Measurements from ENCODE around the gene OR52N2.
A peak's percentile ranks its signal among the peaks of the same experiment; 100 is the strongest.

Gene OR52N2

DNA sequence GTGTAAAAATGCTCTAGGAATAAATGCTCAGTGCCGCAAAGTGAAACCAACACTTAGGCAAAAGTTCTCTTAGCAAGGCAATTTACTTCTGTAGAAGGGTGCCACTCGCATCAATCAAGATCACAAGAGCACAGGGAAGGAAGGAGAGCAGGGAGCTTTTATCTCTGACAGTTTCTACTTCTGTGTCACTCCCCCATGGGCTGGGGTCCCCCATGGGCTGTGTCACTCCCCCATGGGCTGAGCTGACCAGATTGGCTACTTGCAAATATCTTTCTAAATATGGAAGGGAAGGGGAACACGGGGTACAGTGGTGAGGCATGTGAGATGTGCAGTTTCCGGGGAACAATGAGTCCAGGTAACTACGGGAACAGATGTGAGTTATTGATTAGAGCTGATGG is 397 bp downstream of the OR52N2 start:
- H3K9ac ChIP-seq (ENCODE audit: insufficient read length, low read depth) = no peak overlapping the region
- TF ChIP-seq ZNF274 (IDR thresholded peaks at IDR 0.05; ENCODE audit: low read depth, low read length) = no peak
- TF ChIP-seq YY1 (IDR thresholded peaks at IDR 0.05; ENCODE audit: insufficient read depth, insufficient read length) = no peak
- no peak for TF ChIP-seq SUZ12 (IDR thresholded peaks at IDR 0.05; ENCODE audit: extremely low read depth, insufficient read depth, insufficient read length)
- DNase-seq (ENCODE audit: low read depth, low spot score) = no peak

DNA sequence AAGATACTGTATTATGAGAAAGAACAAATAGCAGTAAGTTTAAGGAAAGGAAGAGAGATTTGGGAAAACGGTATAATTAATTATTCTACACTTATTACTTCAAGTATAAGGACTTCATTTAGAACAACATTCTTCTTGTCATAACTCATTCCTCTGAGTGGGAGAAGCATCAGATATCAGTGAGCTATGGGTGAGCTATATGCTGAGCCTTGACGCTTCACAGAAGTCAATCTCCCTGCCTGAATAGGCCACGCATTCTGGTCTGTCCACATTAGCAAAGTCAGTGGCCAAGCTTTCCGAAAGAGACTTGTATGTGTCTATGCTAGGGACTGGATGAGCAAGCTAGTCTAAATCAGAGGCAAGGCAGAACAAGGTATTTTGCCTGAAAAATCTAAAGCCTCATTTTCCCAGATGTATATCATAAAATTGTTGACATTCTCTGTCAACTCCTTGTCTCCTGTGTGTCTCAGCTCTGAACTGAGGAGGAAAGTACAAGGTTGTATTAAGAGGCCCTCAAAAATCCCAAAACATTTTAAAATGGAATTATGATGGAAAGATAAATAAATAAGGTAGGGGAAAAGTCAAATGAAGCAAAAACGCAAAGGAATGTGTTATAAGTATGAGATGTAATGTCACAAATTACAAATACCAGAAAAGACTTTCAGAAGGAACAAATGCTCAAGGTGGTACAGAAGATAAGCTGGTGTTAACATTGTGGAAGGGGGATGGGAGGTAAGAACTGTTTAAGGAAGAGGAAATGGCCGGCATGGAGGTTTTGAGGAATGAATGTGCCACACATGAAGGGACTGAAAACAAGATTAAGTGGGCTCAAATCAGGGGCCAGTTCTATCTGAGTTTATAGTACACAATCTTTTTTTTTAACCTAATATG is 1.4 kb downstream of the OR52N2 start:
- no peaks in the 10 kb centered on the region for H3K4me1 ChIP-seq (ENCODE audit: insufficient read depth, insufficient read length)
- no peak overlapping the region for H3K4me3 ChIP-seq (ENCODE audit: insufficient read length, low read depth)
- no peaks in the 10 kb centered on the region for H3K9me3 ChIP-seq (ENCODE audit: insufficient read depth, low read length)
- no peak for TF ChIP-seq YY1 (IDR thresholded peaks at IDR 0.05; ENCODE audit: insufficient read depth, insufficient read length)
- no peak for TF ChIP-seq ZNF274 (IDR thresholded peaks at IDR 0.05; ENCODE audit: low read depth, low read length)
- no peak for TF ChIP-seq SUZ12 (IDR thresholded peaks at IDR 0.05; ENCODE audit: extremely low read depth, insufficient read depth, insufficient read length)
- H3K27me3 ChIP-seq (ENCODE audit: insufficient read depth, insufficient read length) = no peaks in the 10 kb centered on the region
- no peaks in the 10 kb centered on the region for H3K36me3 ChIP-seq (ENCODE audit: insufficient read depth, insufficient read length, low read length)
- no peak for DNase-seq (ENCODE audit: low read depth, low spot score)
- no peak overlapping the region for H3K9ac ChIP-seq (ENCODE audit: insufficient read length, low read depth)

More for the DNA sequence above, 397 bp downstream of the OR52N2 start:
- H3K4me1 ChIP-seq (ENCODE audit: insufficient read depth, insufficient read length) = no peaks in the 10 kb centered on the region
- no peaks in the 10 kb centered on the region for H3K36me3 ChIP-seq (ENCODE audit: insufficient read depth, insufficient read length, low read length)
- H3K27me3 ChIP-seq (ENCODE audit: insufficient read depth, insufficient read length) = no peaks in the 10 kb centered on the region
- no peak overlapping the region for H3K4me3 ChIP-seq (ENCODE audit: insufficient read length, low read depth)
- H3K9me3 ChIP-seq (ENCODE audit: insufficient read depth, low read length) = peaks cover 8% of the 10 kb centered on the region

DNA sequence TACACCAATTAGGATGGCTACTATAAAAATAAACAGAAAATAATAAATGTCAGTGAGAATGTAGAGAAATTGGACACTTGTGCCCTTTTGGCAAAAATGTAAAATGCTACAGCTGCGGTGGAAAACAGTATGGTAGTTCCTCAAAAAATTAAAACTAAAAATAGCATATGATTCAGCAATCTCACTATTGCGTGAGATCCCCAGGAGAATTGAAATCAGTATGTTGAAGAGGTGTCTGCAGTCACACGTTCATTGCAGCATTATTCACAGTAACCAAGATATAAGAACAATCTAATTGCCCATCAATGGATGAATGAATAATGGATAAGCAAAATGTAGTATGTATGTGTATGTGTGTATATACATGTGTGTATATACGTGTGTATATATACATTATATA is 6.8 kb downstream of the OR52N2 start:
- Histone ChIP-seq H3K9me3 (ENCODE audit: insufficient read depth, low read length) (no peaks in the 10 kb centered on the region), H3K9ac (ENCODE audit: insufficient read length, low read depth) (no peak overlapping the region), H3K4me3 (ENCODE audit: insufficient read length, low read depth) (no peak overlapping the region), H3K36me3 (ENCODE audit: insufficient read depth, insufficient read length, low read length) (no peaks in the 10 kb centered on the region), H3K4me1 (ENCODE audit: insufficient read depth, insufficient read length) (no peaks in the 10 kb centered on the region), H3K27me3 (ENCODE audit: insufficient read depth, insufficient read length) (no peaks in the 10 kb centered on the region)
- no peak for DNase-seq (ENCODE audit: low read depth, low spot score)
- TF ChIP-seq ZNF274 (IDR thresholded peaks at IDR 0.05; ENCODE audit: low read depth, low read length) = no peak
- TF ChIP-seq SUZ12 (IDR thresholded peaks at IDR 0.05; ENCODE audit: extremely low read depth, insufficient read depth, insufficient read length) = no peak
- no peak for TF ChIP-seq YY1 (IDR thresholded peaks at IDR 0.05; ENCODE audit: insufficient read depth, insufficient read length)

DNA sequence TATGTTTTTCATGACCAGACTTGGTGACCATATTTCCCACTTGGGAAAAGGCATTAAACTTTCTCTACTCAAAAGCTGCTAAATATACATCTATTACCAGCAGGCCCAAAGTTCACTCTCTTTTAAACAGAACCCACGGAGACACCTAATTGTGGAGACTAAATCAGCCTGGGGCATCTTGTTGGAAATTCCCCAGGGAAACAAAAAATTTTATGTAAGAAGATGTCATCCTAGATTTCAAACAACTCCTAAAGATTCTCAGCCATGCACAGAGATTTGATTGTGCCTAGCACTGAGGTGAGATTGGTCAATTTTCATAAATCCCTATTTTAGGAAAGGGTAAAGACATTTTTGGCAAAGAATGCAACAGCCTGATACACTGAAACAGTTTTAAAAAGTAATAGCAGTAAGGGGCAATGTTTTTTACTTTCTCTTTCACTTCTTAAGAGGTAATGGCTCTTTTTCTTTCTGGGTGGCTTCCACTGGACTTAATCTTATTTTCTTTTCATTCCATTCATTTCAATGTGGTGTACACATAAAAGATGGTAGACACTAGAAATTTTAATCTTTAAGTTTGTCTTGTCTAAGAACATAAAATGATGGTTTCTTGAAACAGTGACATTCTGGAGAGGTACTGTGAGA is 9.6 kb downstream of the OR52N2 start:
- no peak overlapping the region for H3K4me3 ChIP-seq (ENCODE audit: insufficient read length, low read depth)
- no peak overlapping the region for H3K9ac ChIP-seq (ENCODE audit: insufficient read length, low read depth)
- no peak for DNase-seq (ENCODE audit: low read depth, low spot score)
- H3K4me1 ChIP-seq (ENCODE audit: insufficient read depth, insufficient read length) = no peaks in the 10 kb centered on the region
- H3K36me3 ChIP-seq (ENCODE audit: insufficient read depth, insufficient read length, low read length) = no peaks in the 10 kb centered on the region
- no peaks in the 10 kb centered on the region for H3K9me3 ChIP-seq (ENCODE audit: insufficient read depth, low read length)
- no peak for TF ChIP-seq YY1 (IDR thresholded peaks at IDR 0.05; ENCODE audit: insufficient read depth, insufficient read length)
- TF ChIP-seq ZNF274 (IDR thresholded peaks at IDR 0.05; ENCODE audit: low read depth, low read length) = no peak
- no peak for TF ChIP-seq SUZ12 (IDR thresholded peaks at IDR 0.05; ENCODE audit: extremely low read depth, insufficient read depth, insufficient read length)
- H3K27me3 ChIP-seq (ENCODE audit: insufficient read depth, insufficient read length) = no peaks in the 10 kb centered on the region

DNA sequence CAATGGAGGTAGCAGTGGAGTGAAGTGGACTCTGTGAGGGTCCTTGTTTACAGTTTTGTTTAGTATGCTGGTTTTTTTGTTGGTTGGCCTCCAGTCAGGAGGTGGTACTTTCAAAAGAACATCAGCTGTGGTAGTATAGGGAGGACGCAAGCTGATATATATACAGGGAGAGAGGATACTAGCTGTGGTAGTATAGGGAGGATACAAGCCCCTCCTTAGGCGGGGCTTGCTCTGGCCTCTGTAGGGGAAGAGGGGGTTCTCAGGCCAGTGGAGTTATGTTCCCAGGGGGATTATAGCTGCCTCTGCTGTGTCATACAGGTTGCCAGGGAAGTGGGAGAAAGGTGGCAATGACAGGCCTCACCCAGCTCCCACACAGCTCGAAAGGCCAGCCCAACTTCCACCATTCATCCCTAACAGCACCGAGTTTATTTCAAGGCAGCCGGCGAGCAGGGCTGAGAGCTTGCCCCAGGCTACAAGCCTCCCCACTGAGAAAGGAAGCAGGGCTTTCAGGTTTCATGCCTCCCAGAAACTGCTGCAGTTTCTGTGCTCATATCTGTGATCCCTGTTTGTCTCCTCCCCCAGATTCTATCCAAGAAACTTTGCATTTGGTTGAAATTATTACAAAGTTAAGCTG is 22.6 kb downstream of the OR52N2 start:
- peaks cover 19% of the 10 kb centered on the region; the same call in 1 of the 2 replicates for H3K9me3 ChIP-seq (ENCODE audit: insufficient read depth, low read length)
- TF ChIP-seq SUZ12 (IDR thresholded peaks at IDR 0.05; ENCODE audit: extremely low read depth, insufficient read depth, insufficient read length) (no peak), YY1 (IDR thresholded peaks at IDR 0.05; ENCODE audit: insufficient read depth, insufficient read length) (no peak), ZNF274 (IDR thresholded peaks at IDR 0.05; ENCODE audit: low read depth, low read length) (no peak)
- H3K9ac ChIP-seq (ENCODE audit: insufficient read length, low read depth) = no peak overlapping the region
- H3K4me1 ChIP-seq (ENCODE audit: insufficient read depth, insufficient read length) = no peaks in the 10 kb centered on the region
- no peaks in the 10 kb centered on the region for H3K36me3 ChIP-seq (ENCODE audit: insufficient read depth, insufficient read length, low read length)
- H3K27me3 ChIP-seq (ENCODE audit: insufficient read depth, insufficient read length) = no peaks in the 10 kb centered on the region
- peak; percentile 61 for DNase-seq (ENCODE audit: low read depth, low spot score)
- H3K4me3 ChIP-seq (ENCODE audit: insufficient read length, low read depth) = no peak overlapping the region

DNA sequence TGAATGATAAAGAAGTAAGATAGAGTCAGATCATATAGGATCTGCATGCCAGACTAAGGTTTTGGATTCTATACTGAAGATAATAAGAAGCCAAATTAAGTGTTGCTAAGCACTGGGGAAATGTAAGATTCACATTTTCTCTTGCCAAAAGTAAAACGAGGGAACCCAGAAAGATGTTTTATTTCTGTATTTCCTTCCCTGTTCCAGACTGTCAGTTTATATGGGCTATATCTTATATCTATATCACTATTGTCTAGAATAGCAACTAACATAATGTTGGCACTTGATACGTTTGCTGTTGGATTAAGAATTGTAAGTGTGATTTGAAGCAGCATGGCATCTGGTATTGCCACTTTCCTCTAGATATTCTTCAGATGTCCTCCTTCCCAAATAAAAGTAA is 24.7 kb downstream of the OR52N2 start:
- Histone ChIP-seq H3K4me1 (ENCODE audit: insufficient read depth, insufficient read length) (no peaks in the 10 kb centered on the region), H3K9ac (ENCODE audit: insufficient read length, low read depth) (no peak overlapping the region), H3K27me3 (ENCODE audit: insufficient read depth, insufficient read length) (no peaks in the 10 kb centered on the region), H3K9me3 (ENCODE audit: insufficient read depth, low read length) (no peaks in the 10 kb centered on the region; the same call in 1 of the 2 replicates), H3K36me3 (ENCODE audit: insufficient read depth, insufficient read length, low read length) (no peaks in the 10 kb centered on the region), H3K4me3 (ENCODE audit: insufficient read length, low read depth) (no peak overlapping the region)
- DNase-seq (ENCODE audit: low read depth, low spot score) = no peak
- no peak for TF ChIP-seq ZNF274 (IDR thresholded peaks at IDR 0.05; ENCODE audit: low read depth, low read length)
- TF ChIP-seq SUZ12 (IDR thresholded peaks at IDR 0.05; ENCODE audit: extremely low read depth, insufficient read depth, insufficient read length) = no peak
- no peak for TF ChIP-seq YY1 (IDR thresholded peaks at IDR 0.05; ENCODE audit: insufficient read depth, insufficient read length)

DNA sequence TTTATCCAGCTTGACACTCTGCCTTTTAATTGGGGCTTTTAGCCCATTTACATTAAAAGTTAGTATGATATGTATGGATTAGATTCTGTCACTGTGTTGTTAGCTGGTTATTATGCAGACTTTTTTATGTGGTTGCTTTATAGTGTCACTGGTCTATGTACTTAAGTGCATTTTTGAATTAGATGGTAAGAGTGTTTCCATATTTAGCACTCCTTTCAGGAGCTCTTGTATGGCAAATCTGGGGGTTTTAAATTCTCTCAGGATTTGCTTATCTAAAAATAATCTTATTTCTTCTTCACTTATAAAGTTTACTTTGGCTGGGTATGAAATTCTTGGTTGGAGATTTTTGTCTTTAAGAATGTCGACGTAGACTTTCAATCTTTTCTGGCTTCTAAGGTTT is 29.0 kb downstream of the OR52N2 start:
- Histone ChIP-seq H3K27me3 (ENCODE audit: insufficient read depth, insufficient read length) (no peaks in the 10 kb centered on the region), H3K4me3 (ENCODE audit: insufficient read length, low read depth) (no peak overlapping the region), H3K9me3 (ENCODE audit: insufficient read depth, low read length) (no peaks in the 10 kb centered on the region), H3K9ac (ENCODE audit: insufficient read length, low read depth) (no peak overlapping the region), H3K36me3 (ENCODE audit: insufficient read depth, insufficient read length, low read length) (no peaks in the 10 kb centered on the region), H3K4me1 (ENCODE audit: insufficient read depth, insufficient read length) (no peaks in the 10 kb centered on the region)
- TF ChIP-seq SUZ12 (IDR thresholded peaks at IDR 0.05; ENCODE audit: extremely low read depth, insufficient read depth, insufficient read length) = no peak
- TF ChIP-seq ZNF274 (IDR thresholded peaks at IDR 0.05; ENCODE audit: low read depth, low read length) = no peak
- no peak for TF ChIP-seq YY1 (IDR thresholded peaks at IDR 0.05; ENCODE audit: insufficient read depth, insufficient read length)
- DNase-seq (ENCODE audit: low read depth, low spot score) = no peak

Data from NT2/D1 (cell line).